GM23338 (cell line): ENCODE data around the gene CNTROB.

Source experiments
- CREB1 ChIP-seq: fragments of 250-450 bp; sonication (Bioruptor Pico); IDR thresholded peaks from 2 replicates; pipeline ENCODE4 v1.5.0; 2020; ENCODE audit warnings: low read depth, mild to moderate bottlenecking, moderate library complexity
- CTCF ChIP-seq, 2 experiments: fragments of 200-600 bp in 1 of 2; sonication (generic) in 1 of 2; conservative IDR thresholded peaks; 2 replicates each; pipeline versions ENCODE4 v1.5.1 to v1.6.1; 2016 to 2017; ENCODE audit warnings: antibody characterized with exemption in 2 of 2, low read depth in 2 of 2, mild to moderate bottlenecking in 2 of 2, moderate library complexity in 1 of 2
- EZH2 ChIP-seq: fragments of 200-600 bp; sonication (generic); IDR thresholded peaks from one replicate; pipeline ENCODE4 v1.8.0; 2017; ENCODE audit warnings: antibody characterized with exemption, mild to moderate bottlenecking, low read depth; ENCODE audit not compliant: unreplicated experiment
- EZH2phosphoT487 ChIP-seq: fragments of 200-600 bp; sonication (generic); IDR thresholded peaks from one replicate; pipeline ENCODE4 v1.8.1; 2018; ENCODE audit warnings: antibody characterized with exemption; ENCODE audit not compliant: unreplicated experiment
- JUNB ChIP-seq: IDR thresholded peaks from one replicate; pipeline ENCODE4 v1.6.1; 2016; ENCODE audit warnings: antibody characterized with exemption; ENCODE audit not compliant: unreplicated experiment
- POLR2AphosphoS5 ChIP-seq: IDR thresholded peaks from 2 replicates; pipeline ENCODE4 v1.6.1; 2016; ENCODE audit warnings: antibody characterized with exemption, low read depth
- REST ChIP-seq: IDR thresholded peaks from one replicate; pipeline ENCODE4 v1.6.1; 2018; ENCODE audit warnings: antibody characterized with exemption; ENCODE audit not compliant: unreplicated experiment
- ZNF331 ChIP-seq: fragments of 250-450 bp; sonication (Bioruptor Pico); IDR thresholded peaks from 2 replicates; pipeline ENCODE4 v1.5.0; 2020; ENCODE audit warnings: low read depth, mild to moderate bottlenecking, moderate library complexity

- TF ChIP-seq REST (no peak), CTCF (conservative IDR thresholded peaks at IDR 0.05; ENCODE audit: low read depth in 2 of 2) (no peak), EZH2 (no peak), POLR2AphosphoS5 (no peak), JUNB (no peak), ZNF331 (CRISPR knock-in tag) (no peak), EZH2phosphoT487 (no peak), CREB1 (no peak)
Observed at GRCh38 chr17:7930841-7931631, 970 bp upstream of the CNTROB start.
